HEK293 (cell line): ENCODE results near the gene USP6NL.

Source experiments
- CTCF ChIA-PET: fragments of 350-600 bp; formaldehyde crosslinking; extraction: SDS; loops from one replicate; lab custom pipeline; 2021; ENCODE audit warnings: antibody characterized with exemption; lab: Yijun Ruan, JAX
- POLR2A ChIA-PET: fragments of 300-600 bp; formaldehyde crosslinking; extraction: SDS; loops from one replicate; lab custom pipeline; 2020; ENCODE audit warnings: antibody characterized with exemption, inconsistent platforms; lab: Yijun Ruan, JAX
- H3K27ac ChIP-seq: fragments of 200-500 bp; sonication (Bioruptor generic); 2 replicates; pipeline ENCODE4 v1.5.1; 2014; ENCODE audit warnings: low read depth, low read length, control low read depth, inconsistent platforms; ENCODE audit errors: extremely low read depth
- H3K36me3 ChIP-seq, 2 experiments: fragments of 200-500 bp in 1 of 2; sonication (Bioruptor generic) in 1 of 2; 1 replicate in 1 of 2; 2 replicates in 1 of 2; pipeline ENCODE4 v1.5.1; 2014 to 2017; ENCODE audit warnings: inconsistent platforms in 2 of 2, low read length in 2 of 2; ENCODE audit not compliant: control insufficient read depth in 2 of 2, insufficient read depth in 1 of 2
- H3K4me1 ChIP-seq: fragments of 200-500 bp; sonication (Bioruptor generic); 2 replicates; pipeline ENCODE4 v1.5.1; 2014; ENCODE audit warnings: mild to moderate bottlenecking, low read length, inconsistent platforms; ENCODE audit not compliant: control insufficient read depth, insufficient read depth
- H3K4me3 ChIP-seq: 2 replicates; pipeline ENCODE4 v1.5.1; 2011; ENCODE audit warnings: low read depth, mild to moderate bottlenecking, control low read depth, low read length, moderate library complexity
- H3K9me3 ChIP-seq: fragments of 200-500 bp; sonication (Bioruptor generic); 2 replicates; pipeline ENCODE4 v1.5.1; 2014; ENCODE audit warnings: low read depth, low read length, inconsistent platforms; ENCODE audit not compliant: control insufficient read depth, insufficient read depth
- ATF2 ChIP-seq: fragments of 450-650 bp; formaldehyde crosslinking; IDR thresholded peaks from 2 replicates; pipeline ENCODE4 v1.5.1; 2016; ENCODE audit warnings: missing biosample characterization, missing genetic modification characterization, low read depth
- BCL11B ChIP-seq: fragments of 450-650 bp; formaldehyde crosslinking; IDR thresholded peaks from 2 replicates; pipeline ENCODE4 v1.5.1; 2016; ENCODE audit warnings: low read depth, missing biosample characterization, missing genetic modification characterization
- KLF16 ChIP-seq: fragments of 450-650 bp; formaldehyde crosslinking; IDR thresholded peaks from 2 replicates; pipeline ENCODE4 v1.5.1; 2017; ENCODE audit warnings: missing biosample characterization, missing genetic modification characterization
- PRDM4 ChIP-seq: fragments of 450-650 bp; formaldehyde crosslinking; IDR thresholded peaks from 2 replicates; pipeline ENCODE4 v1.5.1; 2017; ENCODE audit warnings: missing biosample characterization, missing genetic modification characterization
- SALL2 ChIP-seq: fragments of 450-650 bp; formaldehyde crosslinking; IDR thresholded peaks from 2 replicates; pipeline ENCODE4 v1.5.0; 2017; ENCODE audit warnings: missing biosample characterization, mild to moderate bottlenecking, missing genetic modification characterization, borderline replicate concordance
- SP7 ChIP-seq: fragments of 450-650 bp; formaldehyde crosslinking; IDR thresholded peaks from 2 replicates; pipeline ENCODE4 v1.5.1; 2016; ENCODE audit warnings: missing biosample characterization, missing genetic modification characterization
- ZFP69B ChIP-seq: fragments of 450-650 bp; formaldehyde crosslinking; IDR thresholded peaks from 2 replicates; pipeline ENCODE4 v1.5.1; 2016; ENCODE audit warnings: missing biosample characterization, missing genetic modification characterization
- ZNF112 ChIP-seq: fragments of 450-650 bp; formaldehyde crosslinking; IDR thresholded peaks from 2 replicates; pipeline ENCODE4 v1.5.0; 2017; ENCODE audit warnings: missing biosample characterization, missing genetic modification characterization
- ZNF132 ChIP-seq: fragments of 450-650 bp; formaldehyde crosslinking; IDR thresholded peaks from 2 replicates; pipeline ENCODE4 v1.5.1; 2017; ENCODE audit warnings: missing biosample characterization, missing genetic modification characterization, borderline replicate concordance
- ZNF155 ChIP-seq: fragments of 450-650 bp; formaldehyde crosslinking; IDR thresholded peaks from 2 replicates; pipeline ENCODE4 v1.5.1; 2016; ENCODE audit warnings: missing biosample characterization, missing genetic modification characterization
- ZNF221 ChIP-seq: fragments of 450-650 bp; formaldehyde crosslinking; IDR thresholded peaks from 2 replicates; pipeline ENCODE4 v1.5.1; 2017; ENCODE audit warnings: missing biosample characterization, missing genetic modification characterization, borderline replicate concordance
- ZNF391 ChIP-seq: fragments of 450-650 bp; formaldehyde crosslinking; IDR thresholded peaks from 2 replicates; pipeline ENCODE4 v1.5.1; 2016; ENCODE audit warnings: low read depth, missing biosample characterization, missing genetic modification characterization, borderline replicate concordance
- ZNF404 ChIP-seq: fragments of 450-650 bp; formaldehyde crosslinking; IDR thresholded peaks from 2 replicates; pipeline ENCODE4 v1.5.1; 2017; ENCODE audit warnings: missing biosample characterization, missing genetic modification characterization
- ZNF416 ChIP-seq: fragments of 450-650 bp; formaldehyde crosslinking; IDR thresholded peaks from 2 replicates; pipeline ENCODE4 v1.5.1; 2016; ENCODE audit warnings: missing biosample characterization, missing genetic modification characterization
- ZNF549 ChIP-seq: fragments of 450-650 bp; IDR thresholded peaks from 2 replicates; pipeline ENCODE4 v1.5.1; 2018; ENCODE audit warnings: missing biosample characterization, missing genetic modification characterization, mild to moderate bottlenecking, inconsistent platforms, moderate library complexity
- ZNF623 ChIP-seq: fragments of 450-650 bp; formaldehyde crosslinking; IDR thresholded peaks from 2 replicates; pipeline ENCODE4 v1.5.1; 2016; ENCODE audit warnings: missing biosample characterization, missing genetic modification characterization
- ZNF654 ChIP-seq: fragments of 450-650 bp; formaldehyde crosslinking; IDR thresholded peaks from 2 replicates; pipeline ENCODE4 v1.5.1; 2016; ENCODE audit warnings: low read depth, missing biosample characterization, missing genetic modification characterization
- TF ChIP-seq, protein P1 (sequence below): fragments of 450-650 bp; formaldehyde crosslinking; IDR thresholded peaks from 2 replicates; pipeline ENCODE4 v1.5.1; 2016; ENCODE audit warnings: missing biosample characterization, missing genetic modification characterization
- TF ChIP-seq, protein P2 (sequence below): fragments of 450-650 bp; formaldehyde crosslinking; IDR thresholded peaks from 2 replicates; pipeline ENCODE4 v1.5.1; 2016; ENCODE audit warnings: missing biosample characterization, missing genetic modification characterization, borderline replicate concordance

Gene USP6NL

DNA sequence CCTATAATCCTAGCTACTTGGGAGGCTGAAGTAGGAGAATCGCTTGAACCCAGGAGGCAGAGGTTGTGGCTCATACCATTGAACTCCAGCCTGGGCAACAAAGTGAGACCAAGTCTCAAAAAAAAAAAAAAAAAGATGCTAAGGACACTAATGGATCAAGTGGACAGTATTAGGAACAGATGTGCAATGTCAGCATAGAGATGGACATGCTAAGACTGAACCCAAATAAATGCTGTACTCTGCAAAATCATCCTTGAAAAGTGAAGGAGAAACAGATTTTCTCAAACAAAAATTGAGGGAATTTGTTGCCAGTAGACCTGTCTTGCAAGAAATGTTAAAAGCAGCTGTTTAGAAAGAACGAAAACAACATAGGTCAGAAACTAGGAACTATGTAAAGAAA lies 194.5 kb downstream of the USP6NL start:
- H3K4me3 ChIP-seq = no peak overlapping the region
- ChIA-PET CTCF (interaction anchor here (0.6 to 1.0 kb wide), 3 partner anchors 21 to 1034 kb away, joined by 3 to 7 read pairs (median 6); no protein-coding TSS in a partner anchor), POLR2A (interaction anchor here (0.7 kb wide), 1 partner anchor 63 kb away, joined by 4 read pairs; no protein-coding TSS in a partner anchor)
- H3K36me3 ChIP-seq = no peaks in the 10 kb centered on the region
- no peak overlapping the region for H3K27ac ChIP-seq
- H3K4me1 ChIP-seq = no peaks in the 10 kb centered on the region
- TF ChIP-seq ZNF416 (tag by site-specific recombination) (no peak), ZNF221 (tag by site-specific recombination) (no peak), ZNF112 (tag by site-specific recombination) (no peak), KLF16 (no peak)
- H3K9me3 ChIP-seq = no peaks in the 10 kb centered on the region

GRCh38 chr10:11415095-11415494 lies 196.4 kb downstream of the USP6NL start:
- ChIA-PET POLR2A (no interaction called here), CTCF (interaction anchor here (0.6 to 1.4 kb wide), 3 partner anchors 9 to 573 kb away, joined by 3 to 4 read pairs (median 4); no protein-coding TSS in a partner anchor)
- H3K9me3 ChIP-seq = no peaks in the 10 kb centered on the region
- no peak overlapping the region for H3K4me3 ChIP-seq
- H3K27ac ChIP-seq = no peak overlapping the region
- no peaks in the 10 kb centered on the region for H3K4me1 ChIP-seq
- no peak for TF ChIP-seq ZNF132 (tag by site-specific recombination)
- no peaks in the 10 kb centered on the region for H3K36me3 ChIP-seq

GRCh38 chr10:11414314-11415038 lies 197.0 kb downstream of the USP6NL start:
- ChIA-PET POLR2A (no interaction called here), CTCF (interaction anchor here (0.6 to 1.4 kb wide), 6 partner anchors 10 to 572 kb away, joined by 3 to 5 read pairs (median 4); no protein-coding TSS in a partner anchor)
- no peak overlapping the region for H3K4me3 ChIP-seq
- H3K36me3 ChIP-seq = no peaks in the 10 kb centered on the region
- no peaks in the 10 kb centered on the region for H3K4me1 ChIP-seq
- H3K9me3 ChIP-seq = no peaks in the 10 kb centered on the region
- no peak overlapping the region for H3K27ac ChIP-seq
- no peak for TF ChIP-seq ZNF155 (tag by site-specific recombination)
- no peak for TF ChIP-seq ZNF654 (tag by site-specific recombination)
- TF ChIP-seq SP7 = no peak
- no peak for TF ChIP-seq ZNF404 (tag by site-specific recombination)
- no peak for TF ChIP-seq SALL2
- TF ChIP-seq ZFP69B (tag by site-specific recombination) = no peak
- TF ChIP-seq, protein P1, sequence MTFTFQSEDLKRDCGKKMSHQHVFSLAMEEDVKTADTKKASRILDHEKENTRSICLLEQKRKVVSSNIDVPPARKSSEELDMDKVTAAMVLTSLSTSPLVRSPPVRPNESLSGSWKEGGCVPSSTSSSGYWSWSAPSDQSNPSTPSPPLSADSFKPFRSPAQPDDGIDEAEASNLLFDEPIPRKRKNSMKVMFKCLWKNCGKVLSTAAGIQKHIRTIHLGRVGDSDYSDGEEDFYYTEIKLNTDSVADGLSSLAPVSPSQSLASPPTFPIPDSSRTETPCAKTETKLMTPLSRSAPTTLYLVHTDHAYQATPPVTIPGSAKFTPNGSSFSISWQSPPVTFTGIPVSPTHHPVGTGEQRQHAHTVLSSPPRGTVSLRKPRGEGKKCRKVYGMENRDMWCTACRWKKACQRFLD (tag by site-specific recombination) = no peak
- no peak for TF ChIP-seq BCL11B (tag by site-specific recombination)
- no peak for TF ChIP-seq ZNF391 (tag by site-specific recombination)
- TF ChIP-seq PRDM4 (tag by site-specific recombination) = no peak
- TF ChIP-seq ZNF549 (tag by site-specific recombination) = no peak
- TF ChIP-seq, protein P2, sequence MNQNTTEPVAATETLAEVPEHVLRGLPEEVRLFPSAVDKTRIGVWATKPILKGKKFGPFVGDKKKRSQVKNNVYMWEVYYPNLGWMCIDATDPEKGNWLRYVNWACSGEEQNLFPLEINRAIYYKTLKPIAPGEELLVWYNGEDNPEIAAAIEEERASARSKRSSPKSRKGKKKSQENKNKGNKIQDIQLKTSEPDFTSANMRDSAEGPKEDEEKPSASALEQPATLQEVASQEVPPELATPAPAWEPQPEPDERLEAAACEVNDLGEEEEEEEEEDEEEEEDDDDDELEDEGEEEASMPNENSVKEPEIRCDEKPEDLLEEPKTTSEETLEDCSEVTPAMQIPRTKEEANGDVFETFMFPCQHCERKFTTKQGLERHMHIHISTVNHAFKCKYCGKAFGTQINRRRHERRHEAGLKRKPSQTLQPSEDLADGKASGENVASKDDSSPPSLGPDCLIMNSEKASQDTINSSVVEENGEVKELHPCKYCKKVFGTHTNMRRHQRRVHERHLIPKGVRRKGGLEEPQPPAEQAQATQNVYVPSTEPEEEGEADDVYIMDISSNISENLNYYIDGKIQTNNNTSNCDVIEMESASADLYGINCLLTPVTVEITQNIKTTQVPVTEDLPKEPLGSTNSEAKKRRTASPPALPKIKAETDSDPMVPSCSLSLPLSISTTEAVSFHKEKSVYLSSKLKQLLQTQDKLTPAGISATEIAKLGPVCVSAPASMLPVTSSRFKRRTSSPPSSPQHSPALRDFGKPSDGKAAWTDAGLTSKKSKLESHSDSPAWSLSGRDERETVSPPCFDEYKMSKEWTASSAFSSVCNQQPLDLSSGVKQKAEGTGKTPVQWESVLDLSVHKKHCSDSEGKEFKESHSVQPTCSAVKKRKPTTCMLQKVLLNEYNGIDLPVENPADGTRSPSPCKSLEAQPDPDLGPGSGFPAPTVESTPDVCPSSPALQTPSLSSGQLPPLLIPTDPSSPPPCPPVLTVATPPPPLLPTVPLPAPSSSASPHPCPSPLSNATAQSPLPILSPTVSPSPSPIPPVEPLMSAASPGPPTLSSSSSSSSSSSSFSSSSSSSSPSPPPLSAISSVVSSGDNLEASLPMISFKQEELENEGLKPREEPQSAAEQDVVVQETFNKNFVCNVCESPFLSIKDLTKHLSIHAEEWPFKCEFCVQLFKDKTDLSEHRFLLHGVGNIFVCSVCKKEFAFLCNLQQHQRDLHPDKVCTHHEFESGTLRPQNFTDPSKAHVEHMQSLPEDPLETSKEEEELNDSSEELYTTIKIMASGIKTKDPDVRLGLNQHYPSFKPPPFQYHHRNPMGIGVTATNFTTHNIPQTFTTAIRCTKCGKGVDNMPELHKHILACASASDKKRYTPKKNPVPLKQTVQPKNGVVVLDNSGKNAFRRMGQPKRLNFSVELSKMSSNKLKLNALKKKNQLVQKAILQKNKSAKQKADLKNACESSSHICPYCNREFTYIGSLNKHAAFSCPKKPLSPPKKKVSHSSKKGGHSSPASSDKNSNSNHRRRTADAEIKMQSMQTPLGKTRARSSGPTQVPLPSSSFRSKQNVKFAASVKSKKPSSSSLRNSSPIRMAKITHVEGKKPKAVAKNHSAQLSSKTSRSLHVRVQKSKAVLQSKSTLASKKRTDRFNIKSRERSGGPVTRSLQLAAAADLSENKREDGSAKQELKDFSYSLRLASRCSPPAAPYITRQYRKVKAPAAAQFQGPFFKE (tag by site-specific recombination) = no peak
- no peak for TF ChIP-seq ZNF623 (tag by site-specific recombination)
- no peak for TF ChIP-seq ATF2
